ENCODE measurements around the gene EPHX1. TPM values are rescaled to one million over a fixed set of nuclear protein-coding genes. Genes with fewer than 3 reads are reported as not detected.

EPHX1 gene
- total and polyA plus RNA-seq, 2 donors: 18.1 to 156 TPM

DNA sequence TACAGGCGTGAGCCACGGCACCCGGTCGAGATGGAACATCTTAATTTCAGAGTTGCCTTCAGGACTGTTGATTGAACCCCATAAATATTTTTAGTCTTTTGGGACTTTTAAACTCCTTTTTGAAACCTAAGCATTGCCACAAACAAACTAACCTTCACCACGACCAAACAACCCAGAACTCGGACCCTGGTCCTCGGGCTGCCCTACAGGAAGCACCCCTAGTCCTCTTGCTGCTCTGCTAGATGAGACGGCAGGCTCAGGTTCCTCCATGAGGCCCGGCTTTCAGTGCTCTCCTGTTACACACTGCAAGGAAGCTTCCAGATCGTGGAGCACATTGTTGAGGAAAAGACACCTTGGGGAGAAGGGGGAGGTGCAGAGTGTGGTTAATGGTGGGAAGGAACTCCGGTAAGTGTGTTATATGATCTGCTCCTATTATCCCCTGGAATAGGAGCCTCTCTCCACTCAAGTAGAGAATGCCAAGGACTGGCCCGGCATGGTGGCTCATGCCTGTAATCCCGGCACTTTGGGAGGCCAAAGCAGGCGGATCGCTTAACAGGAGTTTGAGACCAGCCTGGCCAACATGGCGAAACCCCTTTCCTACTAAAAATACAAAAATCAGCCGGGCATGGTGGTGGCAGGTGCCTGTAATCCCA, 5.7 kb downstream of the EPHX1 start:
- Histone ChIP-seq H3K4me3 (ENCODE audit: low read depth, low read length) (no peak overlapping the region), H3K36me3 (ENCODE audit: insufficient read depth) (no peaks in the 10 kb centered on the region), H3K27ac (ENCODE audit: low read depth) (peak overlapping the region; percentile 34), H3K4me1 (ENCODE audit: insufficient read depth) (peaks cover 3% of the 10 kb centered on the region)
- WGBS: 88% methylated on average over 17 of the region's 17 CpGs
- DNase-seq (ENCODE audit: extremely low spot score): no peak

DNA sequence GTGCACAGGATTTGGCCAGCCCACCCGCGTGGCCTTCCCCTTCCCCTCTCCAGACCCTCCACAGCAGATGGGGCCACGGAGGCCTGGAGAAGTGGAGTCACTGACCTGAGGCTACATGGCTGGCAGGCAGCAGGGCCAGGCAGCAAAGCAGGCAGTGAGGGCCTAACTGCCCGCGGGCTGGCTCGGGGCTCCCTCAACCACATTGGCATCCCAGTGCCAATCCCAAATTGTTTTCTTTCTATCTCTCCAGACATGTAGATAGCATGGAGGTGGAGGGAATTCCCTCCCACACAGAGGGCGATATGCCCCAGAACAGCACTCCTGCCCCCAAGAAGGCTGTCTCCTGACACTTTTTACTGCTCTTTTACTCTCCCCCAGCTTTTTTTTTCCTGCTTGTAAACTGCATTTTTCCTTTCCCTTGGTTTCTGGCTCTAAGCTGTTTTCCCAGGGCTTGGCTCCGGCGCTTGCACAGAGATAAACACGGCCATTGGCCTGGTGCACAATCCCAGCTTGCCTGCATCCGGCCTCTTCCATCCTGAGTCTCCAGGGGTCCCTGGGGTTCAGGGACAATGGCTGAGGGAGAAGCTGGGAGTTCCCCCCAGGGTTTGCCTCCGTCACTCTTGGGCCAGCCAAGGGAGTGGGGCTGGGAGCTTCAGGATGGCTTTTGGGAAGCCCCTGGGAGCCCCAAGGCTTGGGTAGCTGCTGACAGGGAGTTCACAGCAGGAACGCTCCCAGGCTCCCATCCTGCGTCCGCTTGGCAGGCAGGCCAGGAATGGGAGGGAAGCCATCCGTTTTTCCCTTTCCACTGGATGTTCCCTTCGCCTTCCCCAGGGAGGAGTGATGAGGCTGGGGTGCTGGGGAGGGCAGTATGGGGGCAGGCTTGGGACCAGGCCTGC, 7.0 kb downstream of the EPHX1 start:
- H3K4me3 ChIP-seq (ENCODE audit: low read depth, low read length): no peak overlapping the region
- H3K4me1 ChIP-seq (ENCODE audit: insufficient read depth): peaks cover 3% of the 10 kb centered on the region
- peak; percentile 64 for DNase-seq (ENCODE audit: extremely low spot score)
- peak overlapping the region; percentile 97 for H3K27ac ChIP-seq (ENCODE audit: low read depth)
- no peaks in the 10 kb centered on the region for H3K36me3 ChIP-seq (ENCODE audit: insufficient read depth)
- WGBS: 19% methylated on average over 17 of the region's 17 CpGs

DNA sequence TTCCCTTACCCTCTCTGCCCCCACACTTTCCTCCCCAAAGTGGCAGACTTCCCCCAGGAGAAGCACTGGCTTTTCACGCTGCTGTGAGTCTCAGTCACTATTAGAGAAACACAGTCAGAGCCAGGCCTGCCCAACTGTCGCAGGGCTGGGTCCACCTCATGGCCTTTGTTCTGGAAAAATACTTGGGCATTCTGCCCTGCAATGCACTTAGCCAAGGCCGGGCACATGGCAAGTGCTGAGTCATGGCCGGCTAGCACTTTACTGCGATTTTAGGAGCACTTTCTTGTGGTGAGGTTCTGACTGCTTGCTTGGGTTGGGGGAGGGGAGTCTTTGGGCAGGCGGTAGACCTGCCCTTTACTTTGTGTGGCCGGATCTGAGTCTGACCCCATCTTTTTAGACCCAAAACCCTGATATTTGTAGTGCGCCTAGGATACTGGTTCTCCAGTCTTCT, 7.7 kb downstream of the EPHX1 start:
- DNase-seq (ENCODE audit: extremely low spot score): no peak
- WGBS: 26% methylated on average over 8 of the region's 8 CpGs
- Histone ChIP-seq H3K4me3 (ENCODE audit: low read depth, low read length) (no peak overlapping the region), H3K4me1 (ENCODE audit: insufficient read depth) (peaks cover 3% of the 10 kb centered on the region), H3K27ac (ENCODE audit: low read depth) (peak overlapping the region; percentile 97), H3K36me3 (ENCODE audit: insufficient read depth) (no peaks in the 10 kb centered on the region)

- 77% methylated on average over 7 of the region's 7 CpGs for WGBS
- Histone ChIP-seq H3K27ac (ENCODE audit: low read depth) (peak overlapping the region; percentile 23), H3K4me3 (ENCODE audit: low read depth, low read length) (no peak overlapping the region), H3K4me1 (ENCODE audit: insufficient read depth) (peaks cover 3% of the 10 kb centered on the region), H3K36me3 (ENCODE audit: insufficient read depth) (no peaks in the 10 kb centered on the region)
- no peak for DNase-seq (ENCODE audit: extremely low spot score)
Observed at GRCh38 chr1:225818229-225818628, 8.3 kb downstream of the EPHX1 start.

- Histone ChIP-seq H3K4me3 (ENCODE audit: low read depth, low read length) (no peak overlapping the region), H3K4me1 (ENCODE audit: insufficient read depth) (peaks cover 3% of the 10 kb centered on the region), H3K27ac (ENCODE audit: low read depth) (no peak overlapping the region), H3K36me3 (ENCODE audit: insufficient read depth) (no peaks in the 10 kb centered on the region)
- no peak for DNase-seq (ENCODE audit: extremely low spot score)
- 77% methylated on average over 12 of the region's 12 CpGs for WGBS
Observed at GRCh38 chr1:225819346-225820192, 9.6 kb downstream of the EPHX1 start.

- 72% methylated on average over 5 of the region's 5 CpGs for WGBS
Observed at GRCh38 chr1:225820522-225821120, 10.7 kb downstream of the EPHX1 start.

GRCh38 chr1:225822655-225823403, 12.9 kb downstream of the EPHX1 start:
- H3K27ac ChIP-seq (ENCODE audit: low read depth): no peak overlapping the region
- WGBS: 83% methylated on average over 12 of the region's 12 CpGs

More at GRCh38 chr1:225820522-225821120, 10.7 kb downstream of the EPHX1 start:
- H3K4me1 ChIP-seq (ENCODE audit: insufficient read depth): peaks cover 3% of the 10 kb centered on the region
- no peak overlapping the region for H3K4me3 ChIP-seq (ENCODE audit: low read depth, low read length)
- H3K36me3 ChIP-seq (ENCODE audit: insufficient read depth): no peaks in the 10 kb centered on the region
- no peak for DNase-seq (ENCODE audit: extremely low spot score)
- H3K27ac ChIP-seq (ENCODE audit: low read depth): no peak overlapping the region

GRCh38 chr1:225823811-225824261, 13.9 kb downstream of the EPHX1 start:
- no peaks in the 10 kb centered on the region for H3K36me3 ChIP-seq (ENCODE audit: insufficient read depth)
- H3K4me1 ChIP-seq (ENCODE audit: insufficient read depth): no peaks in the 10 kb centered on the region
- no peak overlapping the region for H3K27ac ChIP-seq (ENCODE audit: low read depth)
- WGBS: 83% methylated on average over 12 of the region's 12 CpGs
- DNase-seq (ENCODE audit: extremely low spot score): no peak
- H3K4me3 ChIP-seq (ENCODE audit: low read depth, low read length): no peak overlapping the region

More at GRCh38 chr1:225822655-225823403, 12.9 kb downstream of the EPHX1 start:
- Histone ChIP-seq H3K4me3 (ENCODE audit: low read depth, low read length) (no peak overlapping the region), H3K36me3 (ENCODE audit: insufficient read depth) (no peaks in the 10 kb centered on the region), H3K4me1 (ENCODE audit: insufficient read depth) (no peaks in the 10 kb centered on the region)
- no peak for DNase-seq (ENCODE audit: extremely low spot score)

DNA sequence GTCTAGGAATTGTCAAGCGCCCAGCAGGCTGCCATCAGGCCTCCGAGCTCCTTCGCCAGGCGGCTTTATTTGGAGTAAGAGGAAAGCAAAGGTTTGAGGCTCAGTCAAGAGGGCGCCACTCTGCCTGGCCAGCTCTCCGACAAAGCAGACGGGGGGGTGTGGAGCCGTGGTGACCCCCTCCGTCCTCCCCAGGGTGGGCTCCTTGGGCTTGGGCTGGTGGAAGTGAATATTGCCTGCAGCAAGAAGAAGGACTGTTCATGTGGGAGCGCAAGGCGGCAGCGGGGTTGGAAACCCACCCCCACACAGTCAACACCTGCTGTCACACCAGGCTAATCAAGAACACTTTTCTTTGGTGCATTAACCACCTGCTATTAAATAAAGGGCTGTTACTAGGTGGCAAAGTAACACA, 14.6 kb downstream of the EPHX1 start:
- WGBS: 86% methylated on average over 12 of the region's 12 CpGs
- Histone ChIP-seq H3K4me1 (ENCODE audit: insufficient read depth) (no peaks in the 10 kb centered on the region), H3K36me3 (ENCODE audit: insufficient read depth) (no peaks in the 10 kb centered on the region), H3K27ac (ENCODE audit: low read depth) (no peak overlapping the region), H3K4me3 (ENCODE audit: low read depth, low read length) (no peak overlapping the region)
- DNase-seq (ENCODE audit: extremely low spot score): no peak

DNA sequence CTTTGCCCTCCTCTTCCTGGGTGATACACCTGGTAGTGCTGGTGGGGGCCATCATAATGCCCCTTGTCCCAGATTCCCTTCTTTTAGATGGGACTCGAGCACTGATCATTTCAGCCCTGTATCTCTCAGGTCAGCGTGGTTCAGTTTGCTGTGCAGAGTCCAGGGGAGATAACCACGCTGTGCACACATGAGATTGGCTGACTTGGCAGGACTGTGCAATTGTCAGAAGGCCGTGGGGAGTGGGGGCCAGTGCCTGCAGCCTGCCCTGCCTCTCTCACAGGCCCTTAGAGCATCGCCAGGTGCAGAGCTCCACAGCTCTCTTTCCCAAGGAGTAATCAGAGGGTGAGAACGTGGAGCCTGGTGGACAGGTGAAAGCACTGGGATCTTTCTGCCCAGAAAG, 15.2 kb downstream of the EPHX1 start:
- H3K36me3 ChIP-seq (ENCODE audit: insufficient read depth): no peaks in the 10 kb centered on the region
- H3K4me3 ChIP-seq (ENCODE audit: low read depth, low read length): no peak overlapping the region
- DNase-seq (ENCODE audit: extremely low spot score): no peak
- WGBS: 80% methylated on average over 6 of the region's 6 CpGs
- H3K27ac ChIP-seq (ENCODE audit: low read depth): no peak overlapping the region
- no peaks in the 10 kb centered on the region for H3K4me1 ChIP-seq (ENCODE audit: insufficient read depth)

GRCh38 chr1:225825607-225826007, 15.7 kb downstream of the EPHX1 start:
- H3K4me1 ChIP-seq (ENCODE audit: insufficient read depth): no peaks in the 10 kb centered on the region
- 66% methylated on average over 7 of the region's 7 CpGs for WGBS
- no peaks in the 10 kb centered on the region for H3K36me3 ChIP-seq (ENCODE audit: insufficient read depth)
- no peak for DNase-seq (ENCODE audit: extremely low spot score)
- no peak overlapping the region for H3K4me3 ChIP-seq (ENCODE audit: low read depth, low read length)
- no peak overlapping the region for H3K27ac ChIP-seq (ENCODE audit: low read depth)

DNA sequence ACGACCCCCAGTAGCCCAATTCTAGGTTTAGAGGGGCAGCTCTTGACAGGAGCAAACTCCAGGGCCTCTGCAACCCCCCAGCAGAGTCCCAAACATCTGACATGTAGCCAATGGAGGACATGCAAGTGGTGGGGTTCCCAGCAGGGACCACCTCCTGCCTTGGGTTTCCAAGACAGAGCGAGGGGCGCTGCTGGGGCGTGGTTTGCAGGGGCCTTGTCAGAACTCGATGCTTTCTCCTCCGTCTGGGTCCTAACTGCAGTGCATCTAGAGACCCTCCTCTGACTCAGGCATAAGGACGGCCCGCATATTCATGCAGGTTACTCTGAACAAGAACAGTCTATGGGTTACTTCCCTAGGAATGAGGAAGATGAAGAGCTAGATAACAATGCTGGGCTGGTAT, 17.2 kb downstream of the EPHX1 start:
- Histone ChIP-seq H3K27ac (ENCODE audit: low read depth) (no peak overlapping the region), H3K4me1 (ENCODE audit: insufficient read depth) (no peaks in the 10 kb centered on the region), H3K4me3 (ENCODE audit: low read depth, low read length) (no peak overlapping the region), H3K36me3 (ENCODE audit: insufficient read depth) (no peaks in the 10 kb centered on the region)
- DNase-seq (ENCODE audit: extremely low spot score): no peak
- WGBS: 73% methylated on average over 8 of the region's 8 CpGs
